ENCODE measurements around the gene TMEM181. TPM values are rescaled to one million over a fixed set of nuclear protein-coding genes. Genes with fewer than 3 reads are reported as not detected.
A peak's percentile ranks its signal among the peaks of the same experiment; 100 is the strongest.

The TMEM181 gene
- total and polyA plus RNA-seq, 2 of the 13 experiments (the other 11 are each of a cell fraction or from before 2014, with no cell fraction given) = 59.1 to 108 TPM

DNA sequence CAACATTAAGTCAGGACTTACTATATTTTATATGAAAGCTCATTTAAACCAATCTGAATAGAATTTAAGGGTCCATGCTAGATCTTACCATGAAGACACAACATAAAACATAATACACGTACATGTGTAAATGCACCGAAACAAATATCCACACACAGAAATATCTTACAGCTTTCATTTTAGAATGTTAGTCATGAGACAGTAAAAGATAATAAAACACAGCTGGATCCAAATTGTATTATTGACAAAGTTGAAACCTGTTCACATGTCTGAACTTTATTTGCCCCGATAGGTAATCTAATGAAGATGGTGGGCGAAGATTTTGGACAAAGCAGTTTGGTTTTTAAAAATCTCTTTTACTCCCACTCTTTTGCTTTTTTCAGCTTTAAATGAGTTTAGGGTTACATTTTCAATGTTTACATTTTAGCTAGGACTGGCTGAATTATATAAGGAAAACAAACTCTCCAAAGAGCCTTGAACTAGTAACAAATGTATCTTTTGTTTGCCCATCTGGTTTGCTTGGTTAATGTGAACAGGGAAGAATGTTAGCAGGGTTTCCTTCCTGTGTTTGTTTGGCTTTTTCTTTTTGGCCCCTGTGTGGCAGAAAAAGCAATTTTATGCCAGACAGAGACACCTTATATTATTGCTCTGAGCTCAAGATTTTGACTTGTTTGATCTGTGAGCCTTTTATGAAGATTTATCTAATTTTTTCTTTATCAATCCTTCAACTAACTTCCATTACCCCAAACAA lies 5.1 kb upstream of the TMEM181 start (continued):
- TF ChIP-seq ZNF414 (CRISPR knock-in tag; IDR thresholded peaks at IDR 0.05) (0 out of 2 replicates have a peak, but pooled peaks have one; percentile 58), BRF2 (CRISPR knock-in tag; IDR thresholded peaks at IDR 0.05) (peak; percentile 84; the same call in 1 of the 2 replicates), SRSF4 (IDR thresholded peaks at IDR 0.05; ENCODE audit: low read depth, low read length, poor library complexity, severe bottlenecking) (no peak), SOX5 (CRISPR knock-in tag; IDR thresholded peaks at IDR 0.05; ENCODE audit: borderline replicate concordance) (peak; percentile 97), HOXA9 (CRISPR knock-in tag; IDR thresholded peaks at IDR 0.05; ENCODE audit: borderline replicate concordance) (no peak), ZNF749 (CRISPR knock-in tag; IDR thresholded peaks at IDR 0.05; ENCODE audit: borderline replicate concordance) (peak; percentile 54; the same call in 1 of the 2 replicates), ASH2L (IDR thresholded peaks at IDR 0.05; ENCODE audit: insufficient read length, low read depth, low read length) (peak; percentile 21), ZSCAN31 (CRISPR knock-in tag; IDR thresholded peaks at IDR 0.05; ENCODE audit: low read depth) (peak; percentile 84; the same call in 1 of the 2 replicates), ETS1 (CRISPR knock-in tag; IDR thresholded peaks at IDR 0.05) (no peak), TIGD3 (CRISPR knock-in tag; IDR thresholded peaks at IDR 0.05; ENCODE audit: borderline replicate concordance) (no peak), RFX5 (IDR thresholded peaks at IDR 0.05; ENCODE audit: low read depth, low read length) (no peak), MAFF (IDR thresholded peaks at IDR 0.05; ENCODE audit: low read depth, low read length) (no peak), ZNF564 (CRISPR knock-in tag; IDR thresholded peaks at IDR 0.05) (peak; percentile 33; the same call in 1 of the 2 replicates), HNF4G (IDR thresholded peaks at IDR 0.05; ENCODE audit: borderline replicate concordance, low read depth, low read length) (no peak), HNF4G (CRISPR knock-in tag; IDR thresholded peaks at IDR 0.05; ENCODE audit: borderline replicate concordance, low read depth) (no peak), GTF3A (CRISPR knock-in tag; conservative IDR thresholded peaks at IDR 0.05) (no peak), ATM (IDR thresholded peaks at IDR 0.05; ENCODE audit: borderline replicate concordance) (peak; percentile 34; the same call in 1 of the 2 replicates), ZC3H13 (CRISPR knock-in tag; IDR thresholded peaks at IDR 0.05) (no peak), FOSL1 (CRISPR knock-in tag; IDR thresholded peaks at IDR 0.05; ENCODE audit: borderline replicate concordance) (no peak), ZNF296 (CRISPR knock-in tag; conservative IDR thresholded peaks at IDR 0.05) (no peak), TEAD3 (CRISPR knock-in tag; optimal IDR thresholded peaks at IDR 0.05; ENCODE audit: borderline replicate concordance) (peak; percentile 91), NBN (conservative IDR thresholded peaks at IDR 0.05) (no peak), ARID2 (CRISPR knock-in tag; IDR thresholded peaks at IDR 0.05; ENCODE audit: borderline replicate concordance) (0 out of 2 replicates have a peak, but pooled peaks have one; percentile 37)
- TF ChIP-seq, protein P1, sequence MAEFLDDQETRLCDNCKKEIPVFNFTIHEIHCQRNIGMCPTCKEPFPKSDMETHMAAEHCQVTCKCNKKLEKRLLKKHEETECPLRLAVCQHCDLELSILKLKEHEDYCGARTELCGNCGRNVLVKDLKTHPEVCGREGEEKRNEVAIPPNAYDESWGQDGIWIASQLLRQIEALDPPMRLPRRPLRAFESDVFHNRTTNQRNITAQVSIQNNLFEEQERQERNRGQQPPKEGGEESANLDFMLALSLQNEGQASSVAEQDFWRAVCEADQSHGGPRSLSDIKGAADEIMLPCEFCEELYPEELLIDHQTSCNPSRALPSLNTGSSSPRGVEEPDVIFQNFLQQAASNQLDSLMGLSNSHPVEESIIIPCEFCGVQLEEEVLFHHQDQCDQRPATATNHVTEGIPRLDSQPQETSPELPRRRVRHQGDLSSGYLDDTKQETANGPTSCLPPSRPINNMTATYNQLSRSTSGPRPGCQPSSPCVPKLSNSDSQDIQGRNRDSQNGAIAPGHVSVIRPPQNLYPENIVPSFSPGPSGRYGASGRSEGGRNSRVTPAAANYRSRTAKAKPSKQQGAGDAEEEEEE (CRISPR knock-in tag; IDR thresholded peaks at IDR 0.05; ENCODE audit: borderline replicate concordance) = no peak

Measured in HepG2 (cell line).